Measurements from ENCODE around the gene LIN28B.

LIN28B gene

GRCh38 chr6:105105094-105105493 is 148.2 kb downstream of the LIN28B start:
- H3K4me1 ChIP-seq (ENCODE audit: control insufficient read depth in 2 of 2, insufficient read depth in 2 of 2, low read length in 2 of 2) = peaks cover 0 to 6% of the 10 kb centered on the region in 2 donors
- H3K36me3 ChIP-seq (ENCODE audit: control insufficient read depth in 2 of 2, insufficient read depth in 2 of 2, low read length in 2 of 2) = no peaks in the 10 kb centered on the region
- H3K27me3 ChIP-seq (ENCODE audit: control insufficient read depth in 2 of 2, insufficient read depth in 2 of 2, low read length in 2 of 2) = no peaks in the 10 kb centered on the region
- H3K9ac ChIP-seq (ENCODE audit: low read depth in 1 of 2, low read length in 2 of 2) = no peak overlapping the region
- H3K27ac ChIP-seq (ENCODE audit: low read depth in 2 of 2, low read length in 2 of 2) = no peak overlapping the region
- H3K4me3 ChIP-seq (ENCODE audit: low read length in 2 of 2) = no peak overlapping the region
- H3K9me3 ChIP-seq (ENCODE audit: control insufficient read depth in 2 of 2, low read length in 2 of 2) = no peaks in the 10 kb centered on the region

GRCh38 chr6:105106260-105106659 is 149.4 kb downstream of the LIN28B start:
- peaks cover 0 to 6% of the 10 kb centered on the region in 2 donors for H3K4me1 ChIP-seq (ENCODE audit: control insufficient read depth in 2 of 2, insufficient read depth in 2 of 2, low read length in 2 of 2)
- no peaks in the 10 kb centered on the region for H3K9me3 ChIP-seq (ENCODE audit: control insufficient read depth in 2 of 2, low read length in 2 of 2)
- H3K9ac ChIP-seq (ENCODE audit: low read depth in 1 of 2, low read length in 2 of 2) = no peak overlapping the region
- H3K36me3 ChIP-seq (ENCODE audit: control insufficient read depth in 2 of 2, insufficient read depth in 2 of 2, low read length in 2 of 2) = no peaks in the 10 kb centered on the region
- no peaks in the 10 kb centered on the region for H3K27me3 ChIP-seq (ENCODE audit: control insufficient read depth in 2 of 2, insufficient read depth in 2 of 2, low read length in 2 of 2)
- no peak overlapping the region for H3K27ac ChIP-seq (ENCODE audit: low read depth in 2 of 2, low read length in 2 of 2)
- no peak overlapping the region for H3K4me3 ChIP-seq (ENCODE audit: low read length in 2 of 2)

GRCh38 chr6:105107207-105107606 is 150.3 kb downstream of the LIN28B start:
- H3K4me1 ChIP-seq (ENCODE audit: control insufficient read depth in 2 of 2, insufficient read depth in 2 of 2, low read length in 2 of 2) = peaks cover 0 to 6% of the 10 kb centered on the region in 2 donors
- no peaks in the 10 kb centered on the region for H3K9me3 ChIP-seq (ENCODE audit: control insufficient read depth in 2 of 2, low read length in 2 of 2)
- no peak overlapping the region for H3K27ac ChIP-seq (ENCODE audit: low read depth in 2 of 2, low read length in 2 of 2)
- H3K9ac ChIP-seq (ENCODE audit: low read depth in 1 of 2, low read length in 2 of 2) = no peak overlapping the region
- no peaks in the 10 kb centered on the region for H3K36me3 ChIP-seq (ENCODE audit: control insufficient read depth in 2 of 2, insufficient read depth in 2 of 2, low read length in 2 of 2)
- H3K27me3 ChIP-seq (ENCODE audit: control insufficient read depth in 2 of 2, insufficient read depth in 2 of 2, low read length in 2 of 2) = no peaks in the 10 kb centered on the region
- H3K4me3 ChIP-seq (ENCODE audit: low read length in 2 of 2) = no peak overlapping the region

- no peak overlapping the region for H3K27ac ChIP-seq (ENCODE audit: low read depth in 2 of 2, low read length in 2 of 2)
- peaks cover 0 to 6% of the 10 kb centered on the region in 2 donors for H3K4me1 ChIP-seq (ENCODE audit: control insufficient read depth in 2 of 2, insufficient read depth in 2 of 2, low read length in 2 of 2)
- no peak overlapping the region for H3K9ac ChIP-seq (ENCODE audit: low read depth in 1 of 2, low read length in 2 of 2)
- no peaks in the 10 kb centered on the region for H3K36me3 ChIP-seq (ENCODE audit: control insufficient read depth in 2 of 2, insufficient read depth in 2 of 2, low read length in 2 of 2)
- H3K9me3 ChIP-seq (ENCODE audit: control insufficient read depth in 2 of 2, low read length in 2 of 2) = no peaks in the 10 kb centered on the region
- H3K4me3 ChIP-seq (ENCODE audit: low read length in 2 of 2) = no peak overlapping the region
- no peaks in the 10 kb centered on the region for H3K27me3 ChIP-seq (ENCODE audit: control insufficient read depth in 2 of 2, insufficient read depth in 2 of 2, low read length in 2 of 2)
These were observed 151.8 kb downstream of the LIN28B start for GRCh38 chr6:105108631-105109262.

DNA sequence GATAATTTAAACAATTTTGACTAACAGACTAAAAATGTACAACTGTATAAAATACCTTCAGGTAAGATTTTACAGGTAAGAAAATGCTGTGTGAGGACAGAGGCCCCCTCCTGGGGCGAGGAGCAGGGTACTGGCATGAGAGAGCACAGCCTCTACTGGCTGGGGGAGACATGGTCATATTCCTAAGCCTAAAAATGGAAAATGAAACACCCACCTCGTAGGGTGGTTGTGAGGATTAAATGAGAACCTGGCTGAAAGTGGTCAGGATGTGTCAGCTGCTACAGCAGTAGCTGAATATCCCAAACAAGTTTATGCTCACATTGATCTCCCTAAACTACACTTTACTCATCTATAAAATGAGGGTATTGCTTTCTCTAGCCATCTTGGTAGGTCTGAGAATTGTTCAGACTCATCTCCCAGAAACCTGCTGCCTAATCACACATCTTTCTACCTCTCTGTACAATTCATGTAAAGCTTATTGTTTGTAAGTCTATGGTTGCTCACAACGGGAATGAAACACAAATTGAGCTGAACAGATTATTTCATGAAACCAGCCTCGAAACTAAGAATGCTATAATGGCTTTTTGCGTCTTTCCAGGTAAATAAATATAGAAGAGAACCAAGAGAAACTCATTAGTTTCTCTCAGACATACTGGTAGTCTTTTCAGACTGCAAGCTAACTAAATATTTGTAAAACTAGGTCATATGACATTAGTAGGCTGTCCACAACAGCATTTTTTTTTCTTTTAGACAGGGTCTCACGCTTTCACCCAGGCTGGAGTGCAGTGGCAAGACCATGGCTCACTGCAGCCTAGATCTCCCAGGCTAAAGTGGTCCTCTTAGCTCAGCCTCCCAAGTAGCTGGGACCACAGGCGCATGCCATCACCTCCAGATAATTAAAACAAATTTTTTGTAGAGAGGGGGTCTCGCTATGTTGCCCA is 153.3 kb downstream of the LIN28B start:
- Histone ChIP-seq H3K4me1 (ENCODE audit: control insufficient read depth in 2 of 2, insufficient read depth in 2 of 2, low read length in 2 of 2) (peaks cover 0 to 6% of the 10 kb centered on the region in 2 donors), H3K27me3 (ENCODE audit: control insufficient read depth in 2 of 2, insufficient read depth in 2 of 2, low read length in 2 of 2) (no peaks in the 10 kb centered on the region), H3K9ac (ENCODE audit: low read depth in 1 of 2, low read length in 2 of 2) (no peak overlapping the region), H3K27ac (ENCODE audit: low read depth in 2 of 2, low read length in 2 of 2) (no peak overlapping the region), H3K36me3 (ENCODE audit: control insufficient read depth in 2 of 2, insufficient read depth in 2 of 2, low read length in 2 of 2) (no peaks in the 10 kb centered on the region), H3K4me3 (ENCODE audit: low read length in 2 of 2) (no peak overlapping the region), H3K9me3 (ENCODE audit: control insufficient read depth in 2 of 2, low read length in 2 of 2) (no peaks in the 10 kb centered on the region)

DNA sequence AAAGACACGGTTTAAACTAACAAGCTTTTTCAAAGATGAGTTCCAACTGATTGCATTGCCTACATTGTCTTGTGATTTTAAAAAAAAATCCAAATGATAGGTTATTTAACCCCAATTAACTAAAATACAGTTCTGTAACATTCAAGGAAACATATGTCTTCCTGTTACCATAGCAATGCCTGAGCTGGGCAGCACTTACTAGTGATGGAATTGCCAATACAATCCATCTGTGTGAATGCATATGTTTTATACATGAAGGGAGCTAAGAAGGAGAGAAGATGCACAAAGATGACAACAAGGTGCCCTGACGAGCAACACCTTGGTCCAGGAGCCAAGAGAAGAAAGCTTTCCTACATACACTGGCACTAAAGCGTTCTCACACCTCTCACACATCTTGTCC is 154.2 kb downstream of the LIN28B start:
- H3K27ac ChIP-seq (ENCODE audit: low read depth in 2 of 2, low read length in 2 of 2) = no peak overlapping the region
- no peak overlapping the region for H3K4me3 ChIP-seq (ENCODE audit: low read length in 2 of 2)
- no peak overlapping the region for H3K9ac ChIP-seq (ENCODE audit: low read depth in 1 of 2, low read length in 2 of 2)
- peaks cover 0 to 6% of the 10 kb centered on the region in 2 donors for H3K4me1 ChIP-seq (ENCODE audit: control insufficient read depth in 2 of 2, insufficient read depth in 2 of 2, low read length in 2 of 2)
- no peaks in the 10 kb centered on the region for H3K27me3 ChIP-seq (ENCODE audit: control insufficient read depth in 2 of 2, insufficient read depth in 2 of 2, low read length in 2 of 2)
- H3K36me3 ChIP-seq (ENCODE audit: control insufficient read depth in 2 of 2, insufficient read depth in 2 of 2, low read length in 2 of 2) = no peaks in the 10 kb centered on the region
- no peaks in the 10 kb centered on the region for H3K9me3 ChIP-seq (ENCODE audit: control insufficient read depth in 2 of 2, low read length in 2 of 2)

DNA sequence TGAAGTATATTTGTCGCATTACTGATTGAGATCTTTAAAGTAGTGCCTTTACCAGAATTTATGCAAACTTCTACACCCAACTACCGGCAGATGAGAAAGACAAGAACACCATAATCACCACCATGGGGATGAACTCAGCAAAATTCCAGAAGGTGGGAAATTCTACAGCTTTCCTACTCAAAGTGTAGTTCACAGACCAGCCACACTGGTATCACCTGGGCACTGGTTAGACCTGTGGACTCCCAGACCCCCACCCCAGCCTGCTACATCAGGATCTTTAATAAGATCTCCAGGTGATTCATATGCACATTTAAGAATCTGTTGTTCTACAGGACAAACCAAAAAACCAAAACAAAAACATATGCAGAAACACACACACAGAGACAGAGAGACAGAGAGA is 155.0 kb downstream of the LIN28B start:
- Histone ChIP-seq H3K9ac (ENCODE audit: low read depth in 1 of 2, low read length in 2 of 2) (no peak overlapping the region), H3K36me3 (ENCODE audit: control insufficient read depth in 2 of 2, insufficient read depth in 2 of 2, low read length in 2 of 2) (no peaks in the 10 kb centered on the region), H3K27me3 (ENCODE audit: control insufficient read depth in 2 of 2, insufficient read depth in 2 of 2, low read length in 2 of 2) (no peaks in the 10 kb centered on the region), H3K9me3 (ENCODE audit: control insufficient read depth in 2 of 2, low read length in 2 of 2) (no peaks in the 10 kb centered on the region), H3K27ac (ENCODE audit: low read depth in 2 of 2, low read length in 2 of 2) (no peak overlapping the region), H3K4me3 (ENCODE audit: low read length in 2 of 2) (no peak overlapping the region), H3K4me1 (ENCODE audit: control insufficient read depth in 2 of 2, insufficient read depth in 2 of 2, low read length in 2 of 2) (peaks cover 0 to 6% of the 10 kb centered on the region in 2 donors)

- H3K9ac ChIP-seq (ENCODE audit: low read depth in 1 of 2, low read length in 2 of 2) = no peak overlapping the region
- no peaks in the 10 kb centered on the region for H3K27me3 ChIP-seq (ENCODE audit: control insufficient read depth in 2 of 2, insufficient read depth in 2 of 2, low read length in 2 of 2)
- H3K4me1 ChIP-seq (ENCODE audit: control insufficient read depth in 2 of 2, insufficient read depth in 2 of 2, low read length in 2 of 2) = peaks cover 0 to 6% of the 10 kb centered on the region in 2 donors
- H3K27ac ChIP-seq (ENCODE audit: low read depth in 2 of 2, low read length in 2 of 2) = no peak overlapping the region
- H3K9me3 ChIP-seq (ENCODE audit: control insufficient read depth in 2 of 2, low read length in 2 of 2) = no peaks in the 10 kb centered on the region
- H3K36me3 ChIP-seq (ENCODE audit: control insufficient read depth in 2 of 2, insufficient read depth in 2 of 2, low read length in 2 of 2) = no peaks in the 10 kb centered on the region
- H3K4me3 ChIP-seq (ENCODE audit: low read length in 2 of 2) = no peak overlapping the region
These were observed 155.7 kb downstream of the LIN28B start for GRCh38 chr6:105112577-105112976.

DNA sequence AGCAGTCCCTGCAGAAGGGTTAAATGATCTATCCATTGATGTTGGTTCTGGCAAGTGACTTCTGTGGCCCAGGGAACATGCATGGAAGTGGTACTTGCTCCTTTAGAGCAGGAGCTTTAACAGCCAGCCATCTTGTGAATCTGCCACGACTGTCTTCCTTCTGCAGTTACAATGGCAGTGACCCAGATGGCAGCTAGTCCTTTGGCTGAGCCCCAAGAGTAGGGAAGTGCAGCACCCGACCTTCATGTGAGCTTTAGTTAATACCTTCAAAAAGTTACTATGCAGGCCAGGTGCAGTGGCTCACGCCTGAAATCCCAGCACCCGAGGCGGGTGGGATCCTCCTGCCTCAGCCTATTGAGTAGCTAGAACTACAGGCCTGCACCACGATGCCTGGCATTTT is 156.5 kb downstream of the LIN28B start:
- no peak overlapping the region for H3K27ac ChIP-seq (ENCODE audit: low read depth in 2 of 2, low read length in 2 of 2)
- H3K9ac ChIP-seq (ENCODE audit: low read depth in 1 of 2, low read length in 2 of 2) = no peak overlapping the region
- H3K4me3 ChIP-seq (ENCODE audit: low read length in 2 of 2) = no peak overlapping the region
- no peaks in the 10 kb centered on the region for H3K36me3 ChIP-seq (ENCODE audit: control insufficient read depth in 2 of 2, insufficient read depth in 2 of 2, low read length in 2 of 2)
- H3K9me3 ChIP-seq (ENCODE audit: control insufficient read depth in 2 of 2, low read length in 2 of 2) = no peaks in the 10 kb centered on the region
- H3K27me3 ChIP-seq (ENCODE audit: control insufficient read depth in 2 of 2, insufficient read depth in 2 of 2, low read length in 2 of 2) = no peaks in the 10 kb centered on the region
- peaks cover 0 to under 1% of the 10 kb centered on the region in 2 donors for H3K4me1 ChIP-seq (ENCODE audit: control insufficient read depth in 2 of 2, insufficient read depth in 2 of 2, low read length in 2 of 2)

DNA sequence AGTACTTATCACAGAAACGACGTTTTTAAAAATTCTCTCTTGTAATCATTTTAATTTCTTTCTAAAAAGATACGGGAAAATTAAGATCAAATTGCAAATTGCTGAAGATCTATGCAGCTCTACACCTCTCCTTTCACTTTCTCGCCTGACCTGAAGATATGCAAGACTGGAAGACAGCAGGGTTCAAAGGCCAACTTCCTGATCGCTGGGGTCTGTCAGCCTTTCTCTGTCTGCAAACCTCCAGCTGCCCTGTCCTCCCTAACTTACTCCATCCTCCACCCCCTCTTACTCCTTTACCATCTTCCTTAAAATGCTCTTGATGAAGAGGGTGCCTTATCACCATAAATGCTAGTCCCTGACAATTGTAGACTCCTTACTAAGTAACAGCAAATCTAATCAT is 159.2 kb downstream of the LIN28B start:
- Histone ChIP-seq H3K27me3 (ENCODE audit: control insufficient read depth in 2 of 2, insufficient read depth in 2 of 2, low read length in 2 of 2) (no peaks in the 10 kb centered on the region), H3K9me3 (ENCODE audit: control insufficient read depth in 2 of 2, low read length in 2 of 2) (no peaks in the 10 kb centered on the region), H3K27ac (ENCODE audit: low read depth in 2 of 2, low read length in 2 of 2) (no peak overlapping the region), H3K4me1 (ENCODE audit: control insufficient read depth in 2 of 2, insufficient read depth in 2 of 2, low read length in 2 of 2) (no peaks in the 10 kb centered on the region), H3K4me3 (ENCODE audit: low read length in 2 of 2) (no peak overlapping the region), H3K9ac (ENCODE audit: low read depth in 1 of 2, low read length in 2 of 2) (no peak overlapping the region), H3K36me3 (ENCODE audit: control insufficient read depth in 2 of 2, insufficient read depth in 2 of 2, low read length in 2 of 2) (no peaks in the 10 kb centered on the region)
